ENCODE results near the gene OGDH.

DNA sequence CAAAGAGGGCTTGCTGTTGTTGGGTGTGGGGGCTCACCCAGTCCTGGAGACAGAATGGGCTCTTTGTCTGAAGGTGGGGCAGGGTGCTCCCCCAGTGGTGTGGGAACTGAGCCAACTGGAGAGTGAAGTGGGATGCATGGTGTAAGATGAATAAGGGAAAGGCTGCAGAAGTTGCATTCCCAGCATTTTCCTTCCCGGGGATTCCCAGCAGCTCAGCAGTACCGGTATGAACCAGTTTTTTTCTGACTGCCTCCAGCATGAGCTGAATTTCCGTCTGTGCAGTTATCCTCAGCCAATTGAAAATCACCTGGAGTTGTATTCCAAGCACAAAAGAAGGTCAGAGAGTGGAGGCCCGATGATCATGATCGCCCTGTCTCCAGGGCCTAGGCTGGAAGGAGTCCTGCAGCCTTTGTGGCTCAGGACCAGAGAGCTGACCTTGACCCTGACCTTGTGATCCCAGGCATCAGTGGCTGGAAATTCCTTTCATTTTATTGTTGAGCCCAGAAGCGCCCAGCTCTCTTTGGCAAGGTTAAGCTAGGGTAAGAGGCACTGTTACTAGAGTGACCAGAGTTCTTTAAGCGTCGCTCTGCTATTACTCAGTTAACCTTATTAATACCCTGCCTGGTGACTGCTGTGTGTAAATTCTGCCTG lies 33.4 kb downstream of the OGDH start:
- TF ChIP-seq EP300 (IDR thresholded peaks at IDR 0.05) (no peak), POLR2AphosphoS5 (IDR thresholded peaks at IDR 0.05) (peak in 1 of 3 donors; percentile 47)

Measured in suprapubic skin (tissue), 4 donors.